Central memory CD4-positive, alpha-beta T cell (primary cell): Measurements from ENCODE around the gene NRDE2.
"Not testable (repeated sequence)": the region's sequence is repeated elsewhere in the genome, so short reads cannot be mapped to it uniquely, and the experiment has no call there.

Experiments
- DNase-seq: peaks from one replicate; pipeline ENCODE4 v3.0.0; 2022

Gene NRDE2

GRCh38 chr14:90344331-90345238 lies 12.8 kb upstream of the NRDE2 start:
- DNase-seq, result no peak

GRCh38 chr14:90342327-90342726 lies 10.6 kb upstream of the NRDE2 start:
- no peak for DNase-seq

GRCh38 chr14:90341784-90342183 lies 10.0 kb upstream of the NRDE2 start:
- no peak for DNase-seq

GRCh38 chr14:90341232-90341631 lies 9.5 kb upstream of the NRDE2 start:
- DNase-seq, result not testable (repeated sequence)

- DNase-seq, result no peak
Observed at GRCh38 chr14:90336985-90337384, 5.2 kb upstream of the NRDE2 start.

- no peak for DNase-seq
Observed at GRCh38 chr14:90336401-90336800, 4.7 kb upstream of the NRDE2 start.

GRCh38 chr14:90332271-90332584 lies 487 bp upstream of the NRDE2 start:
- no peak for DNase-seq

- DNase-seq, result no peak
Observed at GRCh38 chr14:90330203-90331196, 1.2 kb downstream of the NRDE2 start.

GRCh38 chr14:90321891-90322290 lies 9.8 kb downstream of the NRDE2 start:
- DNase-seq, result no peak

- DNase-seq, result no peak
Observed at GRCh38 chr14:90319634-90320541, 11.9 kb downstream of the NRDE2 start.

GRCh38 chr14:90319173-90319572 lies 12.6 kb downstream of the NRDE2 start:
- no peak for DNase-seq

GRCh38 chr14:90318016-90318415 lies 13.7 kb downstream of the NRDE2 start:
- no peak for DNase-seq

GRCh38 chr14:90317286-90317685 lies 14.5 kb downstream of the NRDE2 start:
- no peak for DNase-seq

- DNase-seq, result no peak
Observed at GRCh38 chr14:90308561-90308960, 23.2 kb downstream of the NRDE2 start.

GRCh38 chr14:90305176-90305601 lies 26.6 kb downstream of the NRDE2 start:
- no peak for DNase-seq

- no peak for DNase-seq
Observed at GRCh38 chr14:90304502-90304901, 27.2 kb downstream of the NRDE2 start.

- no peak for DNase-seq
Observed at GRCh38 chr14:90303473-90303872, 28.3 kb downstream of the NRDE2 start.

- DNase-seq, result no peak
Observed at GRCh38 chr14:90302529-90303303, 29.0 kb downstream of the NRDE2 start.

- DNase-seq, result no peak
Observed at GRCh38 chr14:90301668-90302090, 30.1 kb downstream of the NRDE2 start.

- DNase-seq, result no peak
Observed at GRCh38 chr14:90301122-90301521, 30.6 kb downstream of the NRDE2 start.

- no peak for DNase-seq
Observed at GRCh38 chr14:90300611-90301047, 31.1 kb downstream of the NRDE2 start.

GRCh38 chr14:90299408-90299807 lies 32.3 kb downstream of the NRDE2 start:
- DNase-seq, result no peak
